Measurements from ENCODE around the gene QSOX2. TPM values are rescaled to one million over a fixed set of nuclear protein-coding genes. Genes with fewer than 3 reads are reported as not detected.

Gene QSOX2
- total RNA-seq, 1 donor from 2014 or later = 14.0 TPM

- Mint-ChIP-seq H3K4me3 (ENCODE audit: unreplicated experiment) (no peak overlapping the region), H3K4me1 (ENCODE audit: unreplicated experiment) (no peaks in the 10 kb centered on the region), H3K27me3 (ENCODE audit: unreplicated experiment) (peaks cover 2% of the 10 kb centered on the region), H3K36me3 (ENCODE audit: low read depth, unreplicated experiment) (peaks cover 3% of the 10 kb centered on the region), H3K27ac (ENCODE audit: unreplicated experiment) (no peak overlapping the region), H3K9me3 (ENCODE audit: unreplicated experiment) (no peaks in the 10 kb centered on the region)
- TF ChIP-seq CTCF (IDR thresholded peaks at IDR 0.05; ENCODE audit: unreplicated experiment) = no peak
- DNase-seq (ENCODE audit: low spot score) = no peak
These were observed 69.9 kb downstream of the QSOX2 start for GRCh38 chr9:136175616-136176197.

- no peaks in the 10 kb centered on the region for H3K4me1 Mint-ChIP-seq (ENCODE audit: unreplicated experiment)
- H3K27ac Mint-ChIP-seq (ENCODE audit: unreplicated experiment) = no peak overlapping the region
- H3K27me3 Mint-ChIP-seq (ENCODE audit: unreplicated experiment) = peaks cover 2% of the 10 kb centered on the region
- H3K4me3 Mint-ChIP-seq (ENCODE audit: unreplicated experiment) = no peak overlapping the region
- no peaks in the 10 kb centered on the region for H3K9me3 Mint-ChIP-seq (ENCODE audit: unreplicated experiment)
- TF ChIP-seq CTCF (IDR thresholded peaks at IDR 0.05; ENCODE audit: unreplicated experiment) = no peak
- no peak for DNase-seq (ENCODE audit: low spot score)
- H3K36me3 Mint-ChIP-seq (ENCODE audit: low read depth, unreplicated experiment) = no peaks in the 10 kb centered on the region
These were observed 70.6 kb downstream of the QSOX2 start for GRCh38 chr9:136174779-136175615.

- H3K4me3 Mint-ChIP-seq (ENCODE audit: unreplicated experiment) = no peak overlapping the region
- no peaks in the 10 kb centered on the region for H3K4me1 Mint-ChIP-seq (ENCODE audit: unreplicated experiment)
- H3K36me3 Mint-ChIP-seq (ENCODE audit: low read depth, unreplicated experiment) = no peaks in the 10 kb centered on the region
- no peaks in the 10 kb centered on the region for H3K9me3 Mint-ChIP-seq (ENCODE audit: unreplicated experiment)
- no peak for DNase-seq (ENCODE audit: low spot score)
- H3K27ac Mint-ChIP-seq (ENCODE audit: unreplicated experiment) = no peak overlapping the region
- peaks cover 4% of the 10 kb centered on the region for H3K27me3 Mint-ChIP-seq (ENCODE audit: unreplicated experiment)
- TF ChIP-seq CTCF (IDR thresholded peaks at IDR 0.05; ENCODE audit: unreplicated experiment) = no peak
These were observed 71.8 kb downstream of the QSOX2 start for GRCh38 chr9:136173648-136174290.

GRCh38 chr9:136172412-136173079 lies 73.1 kb downstream of the QSOX2 start:
- Mint-ChIP-seq H3K27ac (ENCODE audit: unreplicated experiment) (no peak overlapping the region), H3K4me3 (ENCODE audit: unreplicated experiment) (no peak overlapping the region), H3K9me3 (ENCODE audit: unreplicated experiment) (no peaks in the 10 kb centered on the region), H3K27me3 (ENCODE audit: unreplicated experiment) (peaks cover 4% of the 10 kb centered on the region), H3K36me3 (ENCODE audit: low read depth, unreplicated experiment) (no peaks in the 10 kb centered on the region), H3K4me1 (ENCODE audit: unreplicated experiment) (no peaks in the 10 kb centered on the region)
- TF ChIP-seq CTCF (IDR thresholded peaks at IDR 0.05; ENCODE audit: unreplicated experiment) = no peak
- no peak for DNase-seq (ENCODE audit: low spot score)
